WTC11 (cell line): ENCODE measurements around the gene ITPKB. TPM values are rescaled to one million over a fixed set of nuclear protein-coding genes. Genes with fewer than 3 reads are reported as not detected.

Experiments used
- ATAC-seq: fragments of 200-7000 bp; cut with Tn5 transposase; 2 replicates; pipeline ENCODE4 v1.10.0; 2021; ENCODE audit warnings: mild to moderate bottlenecking, moderate library complexity
- CTCF ChIA-PET: fragments of 300-600 bp; sonication (Branson Sonifier 250); formaldehyde crosslinking; loops from one replicate; lab custom pipeline; 2021; ENCODE audit warnings: antibody characterized with exemption; lab: Charles Lee
- POLR2A ChIA-PET: fragments of 350-600 bp; sonication (Branson Sonifier 250); formaldehyde crosslinking; loops from one replicate; lab custom pipeline; 2021; ENCODE audit warnings: antibody characterized with exemption; lab: Charles Lee
- DNase-seq: peaks from one replicate; pipeline ENCODE4 v3.0.0; 2021; ENCODE audit warnings: low spot score
- H3K27ac Mint-ChIP-seq: 2 replicates; pipeline ENCODE4 v1.8.0; 2021; ENCODE audit warnings: mixed read lengths
- H3K27me3 Mint-ChIP-seq: 2 replicates; pipeline ENCODE4 v1.8.0; 2021; ENCODE audit warnings: low read depth, mild to moderate bottlenecking, moderate library complexity, mixed read lengths
- H3K36me3 Mint-ChIP-seq: 2 replicates; pipeline ENCODE4 v1.8.0; 2021; ENCODE audit warnings: mixed read lengths
- H3K4me1 Mint-ChIP-seq: 2 replicates; pipeline ENCODE4 v1.8.0; 2022; ENCODE audit warnings: mixed read lengths
- H3K4me3 Mint-ChIP-seq: 2 replicates; pipeline ENCODE4 v1.8.0; 2021; ENCODE audit warnings: mild to moderate bottlenecking, moderate library complexity, mixed read lengths
- H3K9me3 Mint-ChIP-seq: 2 replicates; pipeline ENCODE4 v1.8.0; 2021; ENCODE audit warnings: mixed read lengths
- ELF4 ChIP-seq: sonication (generic); formaldehyde crosslinking; IDR thresholded peaks from 2 replicates; pipeline ENCODE4 v1.8.1; 2022; ENCODE audit warnings: low read depth, mild to moderate bottlenecking, moderate library complexity, missing genetic modification reagents
- JUN ChIP-seq: sonication (generic); formaldehyde crosslinking; IDR thresholded peaks from 2 replicates; pipeline ENCODE4 v1.8.0; 2023; ENCODE audit warnings: mild to moderate bottlenecking, missing genetic modification reagents
- NR3C1 ChIP-seq: sonication (generic); formaldehyde crosslinking; conservative IDR thresholded peaks from 2 replicates; pipeline ENCODE4 v1.8.1; 2023; ENCODE audit warnings: low read depth, mild to moderate bottlenecking, missing genetic modification reagents
- RELA ChIP-seq: sonication (generic); formaldehyde crosslinking; IDR thresholded peaks from 2 replicates; pipeline ENCODE4 v1.8.1; 2022; ENCODE audit warnings: missing genetic modification reagents, mild to moderate bottlenecking, borderline replicate concordance
- RORB ChIP-seq: fragments of 250-450 bp; sonication (Bioruptor Pico); IDR thresholded peaks from 2 replicates; pipeline ENCODE4 v1.9.0; 2021; ENCODE audit warnings: mild to moderate bottlenecking
- ZBTB21 ChIP-seq: sonication (generic); formaldehyde crosslinking; IDR thresholded peaks from 2 replicates; pipeline ENCODE4 v1.8.1; 2023; ENCODE audit warnings: mild to moderate bottlenecking, missing genetic modification reagents, borderline replicate concordance
- ZNF121 ChIP-seq: sonication (generic); formaldehyde crosslinking; IDR thresholded peaks from 2 replicates; pipeline ENCODE4 v1.8.0; 2023; ENCODE audit warnings: missing genetic modification reagents
- ZNF396 ChIP-seq: fragments of 250-450 bp; sonication (Bioruptor Pico); IDR thresholded peaks from 2 replicates; pipeline ENCODE4 v1.8.0; 2021; ENCODE audit warnings: mild to moderate bottlenecking, moderate library complexity, borderline replicate concordance
- ZNF671 ChIP-seq: fragments of 250-450 bp; sonication (Bioruptor Pico); IDR thresholded peaks from 2 replicates; pipeline ENCODE4 v1.8.0; 2021; ENCODE audit warnings: mild to moderate bottlenecking
- total RNA-seq: library from RNA; stranded (reverse); gene quantifications from 3 replicates; pipeline ENCODE4 v1.2.3, GENCODE V29; 2021
- TF ChIP-seq, protein P1 (sequence below): sonication (generic); formaldehyde crosslinking; IDR thresholded peaks from 2 replicates; pipeline ENCODE4 v1.8.1; 2023; ENCODE audit warnings: mild to moderate bottlenecking, missing genetic modification reagents, moderate library complexity
- TF ChIP-seq, protein P2 (sequence below): fragments of 250-450 bp; sonication (Bioruptor Pico); IDR thresholded peaks from 2 replicates; pipeline ENCODE4 v1.9.0; 2021; ENCODE audit warnings: mild to moderate bottlenecking
- TF ChIP-seq, protein P3 (sequence below): fragments of 200-600 bp; IDR thresholded peaks from 2 replicates; pipeline ENCODE4 v1.8.0; 2022; ENCODE audit warnings: antibody characterized with exemption
- TF ChIP-seq, protein P4 (sequence below): sonication (generic); formaldehyde crosslinking; IDR thresholded peaks from 2 replicates; pipeline ENCODE4 v1.8.0; 2023; ENCODE audit warnings: mild to moderate bottlenecking, missing genetic modification reagents
- TF ChIP-seq, protein P5 (sequence below): sonication (generic); formaldehyde crosslinking; IDR thresholded peaks from 2 replicates; pipeline ENCODE4 v1.8.0; 2022; ENCODE audit warnings: missing genetic modification reagents
- TF ChIP-seq, protein P6 (sequence below): sonication (generic); formaldehyde crosslinking; IDR thresholded peaks from 2 replicates; pipeline ENCODE4 v1.8.0; 2022; ENCODE audit warnings: mild to moderate bottlenecking, missing genetic modification reagents
- TF ChIP-seq, protein P7 (sequence below): sonication (generic); formaldehyde crosslinking; IDR thresholded peaks from 2 replicates; pipeline ENCODE4 v1.8.1; 2022; ENCODE audit warnings: mild to moderate bottlenecking, moderate library complexity, missing genetic modification reagents

Gene ITPKB
- total RNA-seq, 1 experiment from 2014 or later, result 15.6 TPM

DNA sequence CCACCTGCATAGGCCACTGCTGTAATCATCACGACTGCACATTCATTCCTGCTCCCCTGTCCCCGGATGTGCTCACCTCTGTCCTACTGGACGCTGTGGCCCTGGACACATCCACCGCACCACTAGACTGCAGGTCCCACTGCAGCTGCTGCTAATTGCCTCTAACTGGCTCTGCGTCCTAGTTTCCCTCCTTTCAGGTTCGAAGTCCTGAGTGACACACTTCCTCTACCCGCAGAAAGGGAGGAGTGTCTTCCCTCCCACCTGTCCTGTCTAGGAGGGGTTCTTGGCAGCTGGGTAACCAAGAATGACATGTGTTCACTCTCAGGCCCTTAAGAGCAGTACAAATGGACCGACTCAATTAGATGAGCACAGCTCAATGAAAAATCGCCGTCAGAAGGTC, 40.5 kb upstream of the ITPKB start:
- H3K9me3 Mint-ChIP-seq, result peaks cover 3% of the 10 kb centered on the region; the same call in 1 of the 2 replicates
- CTCF ChIA-PET, result interaction anchor here (0.8 kb wide), 1 partner anchor 153 kb away, joined by 3 read pairs; no protein-coding TSS in a partner anchor
- H3K27ac Mint-ChIP-seq, result no peak overlapping the region
- H3K4me3 Mint-ChIP-seq, result no peak overlapping the region
- POLR2A ChIA-PET, result no interaction called here
- ATAC-seq (no peak), DNase-seq (no peak)
- no peaks in the 10 kb centered on the region; the same call in 1 of the 2 replicates for H3K27me3 Mint-ChIP-seq
- no peaks in the 10 kb centered on the region for H3K4me1 Mint-ChIP-seq
- TF ChIP-seq RORB (CRISPR knock-in tag) (no peak), ZBTB21 (no peak), JUN (CRISPR knock-in tag) (no peak)
- TF ChIP-seq, protein P1, sequence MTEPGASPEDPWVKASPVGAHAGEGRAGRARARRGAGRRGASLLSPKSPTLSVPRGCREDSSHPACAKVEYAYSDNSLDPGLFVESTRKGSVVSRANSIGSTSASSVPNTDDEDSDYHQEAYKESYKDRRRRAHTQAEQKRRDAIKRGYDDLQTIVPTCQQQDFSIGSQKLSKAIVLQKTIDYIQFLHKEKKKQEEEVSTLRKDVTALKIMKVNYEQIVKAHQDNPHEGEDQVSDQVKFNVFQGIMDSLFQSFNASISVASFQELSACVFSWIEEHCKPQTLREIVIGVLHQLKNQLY, result no peak
- TF ChIP-seq, protein P2, sequence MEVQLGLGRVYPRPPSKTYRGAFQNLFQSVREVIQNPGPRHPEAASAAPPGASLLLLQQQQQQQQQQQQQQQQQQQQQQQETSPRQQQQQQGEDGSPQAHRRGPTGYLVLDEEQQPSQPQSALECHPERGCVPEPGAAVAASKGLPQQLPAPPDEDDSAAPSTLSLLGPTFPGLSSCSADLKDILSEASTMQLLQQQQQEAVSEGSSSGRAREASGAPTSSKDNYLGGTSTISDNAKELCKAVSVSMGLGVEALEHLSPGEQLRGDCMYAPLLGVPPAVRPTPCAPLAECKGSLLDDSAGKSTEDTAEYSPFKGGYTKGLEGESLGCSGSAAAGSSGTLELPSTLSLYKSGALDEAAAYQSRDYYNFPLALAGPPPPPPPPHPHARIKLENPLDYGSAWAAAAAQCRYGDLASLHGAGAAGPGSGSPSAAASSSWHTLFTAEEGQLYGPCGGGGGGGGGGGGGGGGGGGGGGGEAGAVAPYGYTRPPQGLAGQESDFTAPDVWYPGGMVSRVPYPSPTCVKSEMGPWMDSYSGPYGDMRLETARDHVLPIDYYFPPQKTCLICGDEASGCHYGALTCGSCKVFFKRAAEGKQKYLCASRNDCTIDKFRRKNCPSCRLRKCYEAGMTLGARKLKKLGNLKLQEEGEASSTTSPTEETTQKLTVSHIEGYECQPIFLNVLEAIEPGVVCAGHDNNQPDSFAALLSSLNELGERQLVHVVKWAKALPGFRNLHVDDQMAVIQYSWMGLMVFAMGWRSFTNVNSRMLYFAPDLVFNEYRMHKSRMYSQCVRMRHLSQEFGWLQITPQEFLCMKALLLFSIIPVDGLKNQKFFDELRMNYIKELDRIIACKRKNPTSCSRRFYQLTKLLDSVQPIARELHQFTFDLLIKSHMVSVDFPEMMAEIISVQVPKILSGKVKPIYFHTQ (CRISPR knock-in tag), result no peak
- no peaks in the 10 kb centered on the region for H3K36me3 Mint-ChIP-seq

DNA sequence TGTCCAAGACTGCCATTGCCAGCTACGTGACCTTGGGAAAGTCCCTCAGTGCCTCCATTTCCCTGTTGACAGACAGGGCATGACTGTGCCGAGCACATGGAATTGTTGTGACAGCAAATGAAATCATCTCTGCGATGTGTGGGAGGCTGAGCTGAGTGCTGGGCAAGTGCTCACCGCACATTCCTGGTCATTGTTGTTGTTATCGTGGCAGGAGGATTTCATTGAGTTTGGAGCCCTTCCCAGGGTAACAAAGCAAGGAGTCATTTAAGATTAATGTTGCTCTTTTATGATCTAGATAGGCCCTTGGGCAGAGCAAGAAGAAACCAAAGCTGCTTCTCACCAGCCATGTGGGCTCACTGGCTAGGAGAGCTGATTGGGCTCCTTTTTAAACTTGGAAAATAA, 39.6 kb upstream of the ITPKB start:
- H3K9me3 Mint-ChIP-seq, result peaks cover 3% of the 10 kb centered on the region; the same call in 1 of the 2 replicates
- H3K4me3 Mint-ChIP-seq, result no peak overlapping the region
- H3K27ac Mint-ChIP-seq, result no peak overlapping the region
- no peaks in the 10 kb centered on the region for H3K27me3 Mint-ChIP-seq
- DNase-seq (no peak), ATAC-seq (no peak)
- POLR2A ChIA-PET, result no interaction called here
- no peaks in the 10 kb centered on the region for H3K36me3 Mint-ChIP-seq
- CTCF ChIA-PET, result no interaction called here
- H3K4me1 Mint-ChIP-seq, result no peaks in the 10 kb centered on the region
- TF ChIP-seq RELA (CRISPR knock-in tag) (no peak), ZNF671 (no peak), ZNF396 (no peak), NR3C1 (CRISPR knock-in tag) (no peak), ZNF121 (CRISPR knock-in tag) (no peak), ELF4 (CRISPR knock-in tag) (no peak)
- TF ChIP-seq, protein P3, sequence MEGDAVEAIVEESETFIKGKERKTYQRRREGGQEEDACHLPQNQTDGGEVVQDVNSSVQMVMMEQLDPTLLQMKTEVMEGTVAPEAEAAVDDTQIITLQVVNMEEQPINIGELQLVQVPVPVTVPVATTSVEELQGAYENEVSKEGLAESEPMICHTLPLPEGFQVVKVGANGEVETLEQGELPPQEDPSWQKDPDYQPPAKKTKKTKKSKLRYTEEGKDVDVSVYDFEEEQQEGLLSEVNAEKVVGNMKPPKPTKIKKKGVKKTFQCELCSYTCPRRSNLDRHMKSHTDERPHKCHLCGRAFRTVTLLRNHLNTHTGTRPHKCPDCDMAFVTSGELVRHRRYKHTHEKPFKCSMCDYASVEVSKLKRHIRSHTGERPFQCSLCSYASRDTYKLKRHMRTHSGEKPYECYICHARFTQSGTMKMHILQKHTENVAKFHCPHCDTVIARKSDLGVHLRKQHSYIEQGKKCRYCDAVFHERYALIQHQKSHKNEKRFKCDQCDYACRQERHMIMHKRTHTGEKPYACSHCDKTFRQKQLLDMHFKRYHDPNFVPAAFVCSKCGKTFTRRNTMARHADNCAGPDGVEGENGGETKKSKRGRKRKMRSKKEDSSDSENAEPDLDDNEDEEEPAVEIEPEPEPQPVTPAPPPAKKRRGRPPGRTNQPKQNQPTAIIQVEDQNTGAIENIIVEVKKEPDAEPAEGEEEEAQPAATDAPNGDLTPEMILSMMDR, result no peak
- TF ChIP-seq, protein P4, sequence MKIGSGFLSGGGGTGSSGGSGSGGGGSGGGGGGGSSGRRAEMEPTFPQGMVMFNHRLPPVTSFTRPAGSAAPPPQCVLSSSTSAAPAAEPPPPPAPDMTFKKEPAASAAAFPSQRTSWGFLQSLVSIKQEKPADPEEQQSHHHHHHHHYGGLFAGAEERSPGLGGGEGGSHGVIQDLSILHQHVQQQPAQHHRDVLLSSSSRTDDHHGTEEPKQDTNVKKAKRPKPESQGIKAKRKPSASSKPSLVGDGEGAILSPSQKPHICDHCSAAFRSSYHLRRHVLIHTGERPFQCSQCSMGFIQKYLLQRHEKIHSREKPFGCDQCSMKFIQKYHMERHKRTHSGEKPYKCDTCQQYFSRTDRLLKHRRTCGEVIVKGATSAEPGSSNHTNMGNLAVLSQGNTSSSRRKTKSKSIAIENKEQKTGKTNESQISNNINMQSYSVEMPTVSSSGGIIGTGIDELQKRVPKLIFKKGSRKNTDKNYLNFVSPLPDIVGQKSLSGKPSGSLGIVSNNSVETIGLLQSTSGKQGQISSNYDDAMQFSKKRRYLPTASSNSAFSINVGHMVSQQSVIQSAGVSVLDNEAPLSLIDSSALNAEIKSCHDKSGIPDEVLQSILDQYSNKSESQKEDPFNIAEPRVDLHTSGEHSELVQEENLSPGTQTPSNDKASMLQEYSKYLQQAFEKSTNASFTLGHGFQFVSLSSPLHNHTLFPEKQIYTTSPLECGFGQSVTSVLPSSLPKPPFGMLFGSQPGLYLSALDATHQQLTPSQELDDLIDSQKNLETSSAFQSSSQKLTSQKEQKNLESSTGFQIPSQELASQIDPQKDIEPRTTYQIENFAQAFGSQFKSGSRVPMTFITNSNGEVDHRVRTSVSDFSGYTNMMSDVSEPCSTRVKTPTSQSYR (CRISPR knock-in tag), result no peak
- TF ChIP-seq, protein P5, sequence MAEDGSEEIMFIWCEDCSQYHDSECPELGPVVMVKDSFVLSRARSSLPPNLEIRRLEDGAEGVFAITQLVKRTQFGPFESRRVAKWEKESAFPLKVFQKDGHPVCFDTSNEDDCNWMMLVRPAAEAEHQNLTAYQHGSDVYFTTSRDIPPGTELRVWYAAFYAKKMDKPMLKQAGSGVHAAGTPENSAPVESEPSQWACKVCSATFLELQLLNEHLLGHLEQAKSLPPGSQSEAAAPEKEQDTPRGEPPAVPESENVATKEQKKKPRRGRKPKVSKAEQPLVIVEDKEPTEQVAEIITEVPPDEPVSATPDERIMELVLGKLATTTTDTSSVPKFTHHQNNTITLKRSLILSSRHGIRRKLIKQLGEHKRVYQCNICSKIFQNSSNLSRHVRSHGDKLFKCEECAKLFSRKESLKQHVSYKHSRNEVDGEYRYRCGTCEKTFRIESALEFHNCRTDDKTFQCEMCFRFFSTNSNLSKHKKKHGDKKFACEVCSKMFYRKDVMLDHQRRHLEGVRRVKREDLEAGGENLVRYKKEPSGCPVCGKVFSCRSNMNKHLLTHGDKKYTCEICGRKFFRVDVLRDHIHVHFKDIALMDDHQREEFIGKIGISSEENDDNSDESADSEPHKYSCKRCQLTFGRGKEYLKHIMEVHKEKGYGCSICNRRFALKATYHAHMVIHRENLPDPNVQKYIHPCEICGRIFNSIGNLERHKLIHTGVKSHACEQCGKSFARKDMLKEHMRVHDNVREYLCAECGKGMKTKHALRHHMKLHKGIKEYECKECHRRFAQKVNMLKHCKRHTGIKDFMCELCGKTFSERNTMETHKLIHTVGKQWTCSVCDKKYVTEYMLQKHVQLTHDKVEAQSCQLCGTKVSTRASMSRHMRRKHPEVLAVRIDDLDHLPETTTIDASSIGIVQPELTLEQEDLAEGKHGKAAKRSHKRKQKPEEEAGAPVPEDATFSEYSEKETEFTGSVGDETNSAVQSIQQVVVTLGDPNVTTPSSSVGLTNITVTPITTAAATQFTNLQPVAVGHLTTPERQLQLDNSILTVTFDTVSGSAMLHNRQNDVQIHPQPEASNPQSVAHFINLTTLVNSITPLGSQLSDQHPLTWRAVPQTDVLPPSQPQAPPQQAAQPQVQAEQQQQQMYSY (CRISPR knock-in tag), result no peak
- TF ChIP-seq, protein P6, sequence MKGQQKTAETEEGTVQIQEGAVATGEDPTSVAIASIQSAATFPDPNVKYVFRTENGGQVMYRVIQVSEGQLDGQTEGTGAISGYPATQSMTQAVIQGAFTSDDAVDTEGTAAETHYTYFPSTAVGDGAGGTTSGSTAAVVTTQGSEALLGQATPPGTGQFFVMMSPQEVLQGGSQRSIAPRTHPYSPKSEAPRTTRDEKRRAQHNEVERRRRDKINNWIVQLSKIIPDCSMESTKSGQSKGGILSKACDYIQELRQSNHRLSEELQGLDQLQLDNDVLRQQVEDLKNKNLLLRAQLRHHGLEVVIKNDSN, result no peak
- TF ChIP-seq, protein P7, sequence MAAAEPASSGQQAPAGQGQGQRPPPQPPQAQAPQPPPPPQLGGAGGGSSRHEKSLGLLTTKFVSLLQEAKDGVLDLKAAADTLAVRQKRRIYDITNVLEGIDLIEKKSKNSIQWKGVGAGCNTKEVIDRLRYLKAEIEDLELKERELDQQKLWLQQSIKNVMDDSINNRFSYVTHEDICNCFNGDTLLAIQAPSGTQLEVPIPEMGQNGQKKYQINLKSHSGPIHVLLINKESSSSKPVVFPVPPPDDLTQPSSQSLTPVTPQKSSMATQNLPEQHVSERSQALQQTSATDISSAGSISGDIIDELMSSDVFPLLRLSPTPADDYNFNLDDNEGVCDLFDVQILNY (CRISPR knock-in tag), result no peak
